HG03060 (cell line): ENCODE results near the gene NEDD4L.
A peak's percentile ranks its signal among the peaks of the same experiment; 100 is the strongest.

ENCODE experiments used
- ATAC-seq: cut with Tn5 transposase; IDR thresholded peaks from one replicate; pipeline ENCODE4 v1.9.1; 2021; ENCODE audit warnings: low read depth, moderate number of reproducible peaks; ENCODE audit not compliant: unreplicated experiment

The NEDD4L gene

GRCh38 chr18:58026395-58026794, 17.6 kb upstream of the NEDD4L start:
- ATAC-seq, result no peak

- no peak for ATAC-seq
These were observed 17.2 kb upstream of the NEDD4L start for GRCh38 chr18:58026857-58027256.

- ATAC-seq, result no peak
These were observed 16.7 kb upstream of the NEDD4L start for GRCh38 chr18:58027341-58027740.

GRCh38 chr18:58028109-58028784, 15.8 kb upstream of the NEDD4L start:
- ATAC-seq, result no peak

- ATAC-seq, result no peak
These were observed 11.8 kb upstream of the NEDD4L start for GRCh38 chr18:58032233-58032632.

- ATAC-seq, result no peak
These were observed 10.8 kb upstream of the NEDD4L start for GRCh38 chr18:58033216-58033615.

GRCh38 chr18:58034370-58034769, 9.7 kb upstream of the NEDD4L start:
- ATAC-seq, result no peak

GRCh38 chr18:58037163-58037562, 6.9 kb upstream of the NEDD4L start:
- no peak for ATAC-seq

- ATAC-seq, result no peak
These were observed 6.0 kb upstream of the NEDD4L start for GRCh38 chr18:58038063-58038462.

GRCh38 chr18:58041633-58042032, 2.4 kb upstream of the NEDD4L start:
- ATAC-seq, result no peak

GRCh38 chr18:58042826-58043490, 1.1 kb upstream of the NEDD4L start:
- ATAC-seq, result no peak

- ATAC-seq, result peak; percentile 3
These were observed 580 bp downstream of the NEDD4L start for GRCh38 chr18:58044370-58045241.

- no peak for ATAC-seq
These were observed 1.4 kb downstream of the NEDD4L start for GRCh38 chr18:58045242-58046092.

- no peak for ATAC-seq
These were observed 2.2 kb downstream of the NEDD4L start for GRCh38 chr18:58046093-58046793.

- no peak for ATAC-seq
These were observed 2.9 kb downstream of the NEDD4L start for GRCh38 chr18:58046794-58047555.

- no peak for ATAC-seq
These were observed 3.5 kb downstream of the NEDD4L start for GRCh38 chr18:58047556-58047882.

- ATAC-seq, result no peak
These were observed 4.1 kb downstream of the NEDD4L start for GRCh38 chr18:58048081-58048642.

GRCh38 chr18:58049000-58049688, 5.1 kb downstream of the NEDD4L start:
- ATAC-seq, result no peak
